NCI-H146 (cell line): ENCODE results near the gene PDLIM4.

Experiments used
- DNase-seq: peaks from one replicate; lab custom pipeline; 2025; lab: John Stamatoyannopoulos, UW

The PDLIM4 gene

GRCh38 chr5:132267166-132267739 is 9.8 kb downstream of the PDLIM4 start:
- DNase-seq: no peak

GRCh38 chr5:132267931-132268768 is 10.7 kb downstream of the PDLIM4 start:
- no peak for DNase-seq

- no peak for DNase-seq
These were observed 11.5 kb downstream of the PDLIM4 start for GRCh38 chr5:132268769-132269551.

- no peak for DNase-seq
These were observed 12.3 kb downstream of the PDLIM4 start for GRCh38 chr5:132269635-132270334.

GRCh38 chr5:132270335-132270665 is 12.8 kb downstream of the PDLIM4 start:
- DNase-seq: no peak

GRCh38 chr5:132270706-132271105 is 13.2 kb downstream of the PDLIM4 start:
- no peak for DNase-seq

- no peak for DNase-seq
These were observed 14.1 kb downstream of the PDLIM4 start for GRCh38 chr5:132271251-132272246.

GRCh38 chr5:132272311-132273210 is 15.1 kb downstream of the PDLIM4 start:
- DNase-seq: peak; percentile 33

GRCh38 chr5:132273631-132274030 is 16.1 kb downstream of the PDLIM4 start:
- no peak for DNase-seq

- DNase-seq: no peak
These were observed 16.7 kb downstream of the PDLIM4 start for GRCh38 chr5:132274050-132274792.

- DNase-seq: no peak
These were observed 18.1 kb downstream of the PDLIM4 start for GRCh38 chr5:132275367-132276220.

GRCh38 chr5:132277256-132277655 is 19.8 kb downstream of the PDLIM4 start:
- DNase-seq: no peak

GRCh38 chr5:132277971-132278853 is 20.7 kb downstream of the PDLIM4 start:
- DNase-seq: no peak

- DNase-seq: no peak
These were observed 22.3 kb downstream of the PDLIM4 start for GRCh38 chr5:132279801-132280200.

GRCh38 chr5:132280371-132281240 is 23.1 kb downstream of the PDLIM4 start:
- no peak for DNase-seq
